ENCODE results near the gene UROC1.

UROC1 gene

DNA sequence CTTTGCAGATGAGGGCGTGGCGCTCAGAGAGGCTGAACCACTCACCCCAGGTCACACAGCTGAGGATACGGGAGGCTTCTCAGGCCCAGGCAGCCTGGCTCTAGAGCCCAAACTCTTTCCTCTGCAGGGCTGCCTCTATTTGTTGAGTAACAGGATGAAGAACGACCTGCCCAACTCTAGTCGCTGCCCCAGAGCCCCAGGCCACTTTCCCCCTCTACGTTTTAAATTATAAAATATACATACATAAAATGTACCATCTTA lies 22.7 kb downstream of the UROC1 start:
- DNase-seq (ENCODE audit: low read depth in 2 of 2), result no peak

DNA sequence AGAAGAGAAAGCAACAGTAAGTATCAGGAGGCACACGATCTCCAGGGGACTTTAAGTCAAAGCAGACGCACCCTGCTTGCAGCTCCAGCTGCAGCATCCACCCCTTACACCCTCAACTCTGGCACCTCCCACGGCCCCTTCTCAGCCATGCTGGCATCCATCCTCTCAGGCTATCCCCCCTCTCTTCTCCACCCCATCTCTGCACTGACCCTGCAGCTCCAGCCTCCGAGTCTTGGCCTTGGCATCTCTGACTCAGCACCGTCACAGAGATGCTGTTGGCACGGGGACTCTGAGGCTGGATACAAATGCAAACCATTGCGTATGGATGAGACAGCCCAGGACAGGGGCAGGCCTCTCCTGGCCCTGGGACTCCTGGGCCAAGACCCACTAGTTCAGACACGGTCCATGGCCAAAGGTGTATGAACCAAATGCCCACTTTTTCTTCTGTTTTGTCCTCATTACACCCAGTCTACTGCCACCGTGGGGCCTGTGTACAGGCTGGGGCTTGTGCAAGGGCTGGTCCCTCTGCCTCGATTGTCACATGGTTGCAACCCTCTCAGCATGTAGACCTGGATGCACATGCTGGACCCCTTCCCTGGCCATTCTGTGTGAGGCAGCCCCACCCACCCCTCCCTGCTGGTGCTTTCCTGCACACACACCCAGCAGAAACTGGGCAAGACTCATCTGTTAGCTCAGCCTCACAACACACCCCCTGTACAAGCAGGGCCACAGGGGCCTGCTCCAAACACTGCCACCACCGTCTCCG lies 23.2 kb downstream of the UROC1 start:
- no peak for DNase-seq (ENCODE audit: low read depth in 2 of 2)

DNA sequence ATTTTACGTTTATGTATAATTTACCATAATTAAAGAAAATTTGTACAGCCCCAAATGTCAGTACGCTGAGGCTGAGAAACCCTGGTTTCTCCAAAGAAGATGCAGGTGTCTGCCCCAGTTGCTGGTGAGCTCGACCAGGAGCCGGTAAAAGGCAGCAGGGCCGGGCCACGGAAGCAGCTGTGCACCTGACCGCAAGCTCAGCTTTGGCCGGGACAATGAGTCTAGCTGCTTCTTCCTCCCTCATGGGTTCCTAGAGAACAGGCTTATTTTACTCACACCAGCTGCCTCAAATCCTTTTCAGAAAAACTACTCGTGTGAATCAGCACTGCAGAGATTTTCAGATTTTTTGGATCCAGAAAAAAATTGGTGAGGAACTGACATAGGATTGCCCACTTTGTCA lies 23.8 kb downstream of the UROC1 start:
- no peak for DNase-seq (ENCODE audit: low read depth in 2 of 2)

- no peak for DNase-seq (ENCODE audit: low read depth in 2 of 2)
Observed at GRCh38 chr3:126493051-126493450, 24.5 kb downstream of the UROC1 start.

DNA sequence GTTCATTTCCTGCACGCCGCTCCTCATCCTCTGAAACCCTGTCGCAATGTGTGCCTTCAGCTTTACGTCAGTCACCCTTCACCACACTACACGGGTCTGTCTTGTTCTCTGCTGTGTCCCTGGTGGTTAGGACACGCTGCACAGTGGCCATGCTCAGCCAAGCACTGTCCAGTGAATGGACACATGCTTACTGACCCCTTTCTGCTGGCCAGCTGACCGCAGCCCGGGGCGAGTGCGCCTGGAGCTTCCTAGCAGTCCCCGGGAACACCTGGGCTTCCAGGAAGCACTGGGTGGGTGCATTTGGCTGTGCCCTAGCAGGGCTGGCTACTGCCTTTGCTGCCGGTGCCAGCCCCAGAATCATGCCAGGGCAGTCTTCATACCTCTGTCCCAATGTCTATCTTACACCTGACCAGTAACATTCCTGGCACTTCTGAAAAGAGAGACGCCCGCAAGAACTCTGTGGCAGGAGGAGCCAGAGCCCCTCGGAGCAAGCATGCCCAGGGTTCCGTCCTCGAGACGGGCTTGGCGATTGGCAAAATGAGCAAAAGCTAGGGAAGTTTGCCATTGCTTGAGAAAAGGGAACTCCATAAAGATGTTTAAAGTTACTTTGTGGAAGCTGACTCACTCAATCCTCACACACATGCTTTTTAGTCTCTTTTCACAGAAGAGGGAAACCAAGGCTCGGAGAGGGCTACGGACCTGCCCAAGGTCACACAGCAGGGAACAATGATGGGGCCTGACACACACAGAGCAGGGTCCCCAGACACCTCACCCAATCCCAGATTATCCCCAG lies 26.2 kb downstream of the UROC1 start:
- no peak for DNase-seq (ENCODE audit: low read depth in 2 of 2)

DNA sequence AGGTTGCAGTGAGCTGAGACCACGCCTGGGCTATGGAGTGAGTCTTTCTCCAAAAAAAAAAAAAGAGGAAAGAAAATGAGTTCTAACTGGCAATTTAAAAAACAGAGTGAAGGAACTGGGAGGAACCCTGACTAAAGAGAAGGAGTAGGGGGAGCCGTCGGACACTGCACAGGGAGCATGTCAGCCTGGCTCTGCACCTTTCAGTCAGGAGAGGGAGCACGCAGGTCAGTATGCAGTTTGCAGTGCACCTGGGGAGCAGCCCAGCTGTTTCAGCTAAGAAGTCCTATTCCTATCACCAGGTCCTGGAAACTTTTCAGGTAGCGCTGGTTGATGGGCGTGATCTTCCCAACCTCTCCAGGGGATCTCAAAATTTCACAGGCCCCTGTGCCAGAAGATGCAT lies 27.0 kb downstream of the UROC1 start:
- DNase-seq (ENCODE audit: low read depth in 2 of 2), result no peak

DNA sequence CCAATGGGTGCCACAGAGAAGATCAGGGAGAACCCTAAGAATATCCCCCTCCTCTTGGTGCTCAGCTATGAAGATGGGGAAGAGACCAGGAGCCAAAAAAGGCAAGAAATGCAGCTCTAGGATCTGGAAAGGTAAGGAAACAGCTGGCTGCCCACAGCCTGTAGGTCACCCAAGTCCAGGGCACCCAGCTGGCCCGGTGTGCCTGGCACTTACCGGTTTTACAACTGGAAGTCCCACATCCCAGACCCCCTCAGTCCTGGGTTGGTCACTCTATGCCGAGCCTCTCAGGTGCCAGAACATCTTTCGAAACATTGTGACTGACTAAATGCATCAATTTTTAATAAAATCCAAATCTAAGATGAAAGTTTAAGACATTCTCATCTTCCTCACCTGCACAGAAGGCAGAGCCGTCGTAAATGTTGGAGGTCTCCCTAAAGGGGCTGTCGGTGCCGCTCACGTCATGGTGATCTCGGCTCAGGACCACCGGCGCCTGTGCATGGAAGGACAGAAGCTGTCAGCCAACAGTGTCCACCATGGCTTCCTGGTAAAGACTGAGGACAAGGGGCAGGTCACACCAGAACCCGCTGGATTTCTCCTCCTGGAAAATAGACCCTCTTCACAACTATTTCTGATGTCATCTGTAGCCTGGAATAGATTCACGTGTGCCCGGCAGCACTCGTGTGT lies 28.5 kb downstream of the UROC1 start:
- no peak for DNase-seq (ENCODE audit: low read depth in 2 of 2)

DNA sequence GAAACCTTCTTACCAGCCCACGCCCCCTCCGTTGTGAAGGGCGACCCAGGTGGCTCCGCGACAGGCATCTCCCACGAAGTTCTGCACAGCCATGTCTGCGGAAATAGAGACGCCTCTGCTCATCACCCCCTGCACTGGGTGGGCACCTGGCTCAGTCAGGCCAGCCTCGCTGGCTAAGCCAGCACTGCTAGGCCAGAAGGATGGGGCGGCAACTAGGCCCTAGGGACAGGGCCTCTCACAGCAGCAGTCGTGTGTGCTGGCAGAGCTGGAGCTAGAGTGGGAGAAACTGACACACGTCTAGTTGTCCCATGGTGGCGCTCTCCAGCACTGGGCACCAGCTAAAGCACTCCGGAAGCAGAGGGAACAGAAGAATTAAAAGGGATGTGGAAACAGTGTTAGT lies 29.4 kb downstream of the UROC1 start:
- no peak for DNase-seq (ENCODE audit: low read depth in 2 of 2)

GRCh38 chr3:126487151-126487771 lies 30.3 kb downstream of the UROC1 start:
- no peak for DNase-seq (ENCODE audit: low read depth in 2 of 2)

DNA sequence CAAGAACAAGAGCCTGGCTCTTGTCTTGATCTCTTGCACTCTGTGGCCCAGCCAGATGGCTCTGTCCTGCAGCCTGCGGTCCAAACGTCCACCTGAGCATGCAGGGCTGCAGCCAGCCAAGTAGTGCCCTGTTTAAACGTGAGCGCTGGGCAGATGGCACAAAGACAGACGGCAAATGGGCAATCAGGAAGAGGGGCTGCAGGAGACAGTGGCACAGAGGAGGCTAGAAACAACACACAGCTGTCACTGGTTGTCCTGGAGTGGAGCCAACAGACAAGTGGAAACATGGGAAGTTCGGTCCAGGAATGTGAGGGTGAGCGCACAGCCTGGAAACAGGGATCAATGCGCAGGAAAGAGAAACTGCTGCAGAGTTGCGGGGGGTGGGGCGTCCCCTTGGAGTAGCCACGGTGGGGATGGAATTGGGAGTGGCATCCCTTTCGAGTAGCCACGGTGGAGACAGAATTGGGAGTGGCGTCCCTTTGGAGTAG lies 31.2 kb downstream of the UROC1 start:
- DNase-seq (ENCODE audit: low read depth in 2 of 2), result no peak

GRCh38 chr3:126485956-126486355 lies 31.6 kb downstream of the UROC1 start:
- DNase-seq (ENCODE audit: low read depth in 2 of 2), result no peak

DNA sequence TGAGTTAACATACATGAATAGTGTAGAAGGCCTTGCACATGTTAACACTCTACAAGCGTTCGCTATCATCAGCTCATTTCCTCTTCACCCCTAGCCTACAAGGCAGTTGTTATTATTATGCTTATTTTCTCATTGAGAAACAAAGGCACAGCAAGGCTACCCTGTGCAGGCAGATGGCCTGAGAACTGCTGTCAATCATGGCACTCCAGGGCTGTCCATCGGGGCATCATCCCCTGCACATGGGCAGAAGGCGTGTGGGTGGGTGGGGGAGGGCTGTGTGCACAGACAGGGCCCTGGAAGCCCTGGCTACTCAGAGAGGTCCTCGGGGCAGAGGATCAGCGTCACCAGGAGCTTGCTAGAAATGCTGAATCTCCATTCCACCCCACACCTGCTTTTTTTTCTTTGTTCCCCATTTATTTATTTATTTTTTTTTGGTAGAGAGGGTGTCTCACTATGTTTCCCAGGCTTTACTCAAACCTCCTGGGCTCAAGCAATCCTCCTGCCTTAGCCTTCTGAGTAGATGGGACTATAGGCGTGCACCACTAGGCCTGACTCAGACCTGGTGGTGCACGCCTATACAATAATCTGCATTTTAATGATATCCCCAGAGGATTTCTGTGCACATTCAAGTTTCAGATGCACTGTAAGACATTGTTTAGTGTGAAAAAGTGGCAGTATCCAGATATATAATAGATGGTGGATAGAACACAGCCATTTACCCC lies 32.2 kb downstream of the UROC1 start:
- DNase-seq (ENCODE audit: low read depth in 2 of 2), result no peak

GRCh38 chr3:126484662-126485061 lies 32.9 kb downstream of the UROC1 start:
- no peak for DNase-seq (ENCODE audit: low read depth in 2 of 2)

GRCh38 chr3:126484148-126484547 lies 33.4 kb downstream of the UROC1 start:
- DNase-seq (ENCODE audit: low read depth in 2 of 2), result no peak

DNA sequence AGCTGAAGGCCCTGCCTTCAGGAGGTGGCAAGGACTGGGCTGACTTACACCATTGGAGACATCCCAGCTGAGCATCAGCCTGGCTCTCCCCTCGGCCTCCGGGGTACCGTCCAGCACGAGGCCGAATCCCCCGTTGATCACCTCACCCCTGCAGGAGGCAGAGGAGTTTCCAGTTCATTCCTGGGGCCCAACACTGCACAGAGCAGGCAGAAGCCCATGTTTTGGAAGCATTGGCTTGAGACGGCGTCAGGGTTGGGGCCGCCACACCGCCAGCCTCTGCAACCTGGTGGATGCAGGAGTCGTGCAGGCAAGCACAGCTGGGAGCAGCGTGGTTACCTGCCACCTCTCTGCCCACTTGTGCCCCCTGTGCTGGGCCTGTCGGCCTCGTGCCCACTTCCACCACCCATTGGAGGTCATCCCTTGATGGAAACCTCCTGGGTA lies 34.2 kb downstream of the UROC1 start:
- no peak for DNase-seq (ENCODE audit: low read depth in 2 of 2)

GRCh38 chr3:126482503-126483255 lies 34.9 kb downstream of the UROC1 start:
- DNase-seq (ENCODE audit: low read depth in 2 of 2), result no peak

- DNase-seq (ENCODE audit: low read depth in 2 of 2), result no peak
Observed at GRCh38 chr3:126481808-126482502, 35.6 kb downstream of the UROC1 start.

DNA sequence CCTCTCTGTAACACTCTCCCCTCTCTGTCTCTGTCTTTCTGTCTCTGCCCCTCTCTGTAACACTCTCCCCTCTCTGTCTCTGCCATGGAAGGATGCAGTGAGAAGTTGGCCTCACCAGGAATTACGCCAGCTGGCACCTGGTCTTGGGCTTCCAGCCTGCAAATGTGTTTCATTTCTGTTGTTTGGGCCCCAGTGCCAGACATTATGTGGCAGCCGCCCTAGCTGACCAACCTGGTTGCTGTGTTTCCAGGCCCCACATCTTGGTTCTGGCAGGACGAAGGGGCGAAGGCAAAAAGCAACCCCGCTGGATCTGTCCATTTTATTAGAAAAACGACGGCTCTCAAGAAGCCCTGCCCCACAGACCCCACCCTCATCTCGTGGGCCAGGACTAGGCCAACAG lies 36.7 kb downstream of the UROC1 start:
- no peak for DNase-seq (ENCODE audit: low read depth in 2 of 2)

DNA sequence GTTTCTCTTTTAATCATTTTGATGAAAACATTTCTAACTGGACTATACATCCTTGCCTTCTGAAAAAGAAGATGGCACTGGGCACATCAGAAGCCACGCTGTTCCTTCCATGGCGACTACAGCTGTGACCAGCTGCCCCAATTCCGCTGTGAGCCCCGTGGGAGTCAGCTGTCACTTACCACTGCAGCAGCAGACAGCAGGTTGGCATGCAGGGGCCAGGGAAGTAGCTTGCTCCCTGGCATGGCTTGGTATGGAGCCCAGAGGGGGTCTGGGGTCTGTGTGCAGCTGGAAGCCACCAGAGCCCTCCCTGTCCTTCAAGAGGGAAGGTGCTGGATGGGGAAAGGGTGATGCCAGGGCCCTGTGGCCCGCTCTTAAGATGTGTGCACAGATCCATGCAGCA lies 37.4 kb downstream of the UROC1 start:
- DNase-seq (ENCODE audit: low read depth in 2 of 2), result no peak

DNA sequence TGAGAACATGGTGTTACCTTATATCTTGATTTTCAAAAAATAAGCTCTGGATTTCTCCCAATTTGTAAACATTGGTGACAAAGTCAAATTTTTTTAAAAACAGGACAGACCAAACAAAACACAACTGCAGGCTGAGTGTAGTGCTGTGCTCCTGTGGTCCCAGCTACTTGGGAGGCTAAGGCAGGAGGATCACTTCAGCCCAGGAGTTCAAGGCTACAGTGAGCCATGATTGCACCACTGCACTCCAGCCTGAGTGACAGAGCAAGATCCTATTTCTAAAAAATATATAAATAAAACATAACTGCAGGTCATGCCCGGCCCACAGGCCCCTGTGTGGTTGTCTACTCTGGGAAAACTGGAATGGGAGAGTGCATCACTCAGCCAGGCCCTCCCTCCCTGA lies 37.9 kb downstream of the UROC1 start:
- no peak for DNase-seq (ENCODE audit: low read depth in 2 of 2)

All from stimulated activated CD8-positive, alpha-beta memory T cell treated with anti-CD3 and anti-CD28 coated beads, Interleukin-2, amount 100 ng/mL, for 1 hour (primary cell).